Measurements from ENCODE around the gene LFNG.

The LFNG gene

DNA sequence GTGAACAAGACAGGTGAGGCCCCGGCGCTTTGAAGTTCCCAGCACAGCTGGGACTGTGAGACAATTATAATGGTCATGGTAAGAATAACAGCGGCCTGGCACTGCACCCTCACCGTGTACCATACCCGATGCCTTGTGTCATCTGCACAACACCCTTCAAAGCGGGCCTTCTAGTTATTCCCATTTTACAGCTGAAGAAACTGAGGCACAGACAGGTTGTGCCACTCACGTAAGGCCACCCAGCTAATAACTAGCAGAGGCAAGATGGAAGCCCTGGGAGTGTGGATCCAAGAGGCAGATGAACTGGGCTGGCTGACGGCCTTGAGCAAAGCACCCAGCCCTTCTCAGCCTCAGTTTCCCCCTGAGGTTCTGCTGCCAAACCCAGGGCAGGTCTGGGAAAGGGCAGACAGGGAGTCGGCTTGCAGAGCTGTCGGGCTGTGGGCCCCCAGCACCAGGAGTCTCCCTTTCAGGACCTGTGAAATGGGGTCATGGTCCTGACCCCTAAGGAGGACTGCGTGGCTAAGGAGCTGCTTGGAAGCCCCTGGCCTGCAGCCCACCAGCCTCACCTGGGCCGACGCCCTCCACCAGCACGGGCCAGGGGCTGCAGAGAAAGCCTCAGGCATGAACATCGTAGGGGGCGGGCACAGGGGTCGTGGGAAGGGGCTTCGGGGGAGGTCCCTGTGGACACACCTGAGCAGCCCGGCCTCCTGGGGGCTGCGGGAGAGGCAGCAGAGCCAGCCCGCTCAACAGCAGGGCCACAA is 15.3 kb upstream of the LFNG start:
- no peak for DNase-seq

DNA sequence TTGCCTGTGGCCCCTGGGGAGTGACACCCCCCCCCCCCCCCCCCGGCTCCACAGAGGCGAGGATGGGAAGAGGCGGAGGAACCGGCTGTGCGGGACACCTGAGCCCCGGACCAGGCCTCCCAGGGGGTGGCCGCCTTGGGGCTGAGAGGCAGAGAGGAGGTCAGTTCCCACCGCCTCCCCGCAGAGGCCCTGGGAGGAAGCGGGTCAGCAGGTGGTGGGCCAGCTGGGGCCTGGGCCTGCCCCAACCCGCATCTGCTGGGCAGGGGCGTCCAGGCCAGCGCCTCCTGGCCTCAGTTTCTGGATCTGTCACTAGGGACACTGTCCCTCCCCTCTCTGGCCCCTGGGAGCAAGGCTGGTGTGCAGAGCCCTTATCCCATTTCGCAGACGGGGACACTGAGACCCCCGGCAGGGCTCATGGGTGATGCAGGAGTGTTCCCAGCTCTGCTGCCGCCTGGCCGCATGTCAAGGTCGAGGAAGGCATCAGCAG is 14.6 kb upstream of the LFNG start:
- no peak for DNase-seq

DNA sequence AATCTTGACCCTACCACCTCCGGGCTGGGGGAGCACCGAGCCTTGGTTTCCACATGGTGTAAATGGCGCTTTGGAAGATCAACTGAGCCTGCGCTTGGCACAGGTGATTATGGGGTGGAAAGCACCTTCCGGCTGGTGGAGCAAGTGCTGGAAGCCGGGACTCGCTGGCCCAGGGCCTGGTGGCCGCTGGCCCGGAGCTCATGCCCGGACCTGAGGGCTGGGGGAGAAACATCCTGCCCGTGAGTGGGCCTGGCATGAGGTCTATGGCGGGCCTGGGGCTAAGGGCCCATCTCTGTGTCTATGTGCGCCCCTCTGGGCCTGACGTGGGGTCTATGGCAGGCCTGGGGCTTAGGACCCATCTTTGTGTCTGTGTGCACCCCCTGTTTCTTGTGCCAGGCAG is 14.2 kb upstream of the LFNG start:
- DNase-seq, result no peak

DNA sequence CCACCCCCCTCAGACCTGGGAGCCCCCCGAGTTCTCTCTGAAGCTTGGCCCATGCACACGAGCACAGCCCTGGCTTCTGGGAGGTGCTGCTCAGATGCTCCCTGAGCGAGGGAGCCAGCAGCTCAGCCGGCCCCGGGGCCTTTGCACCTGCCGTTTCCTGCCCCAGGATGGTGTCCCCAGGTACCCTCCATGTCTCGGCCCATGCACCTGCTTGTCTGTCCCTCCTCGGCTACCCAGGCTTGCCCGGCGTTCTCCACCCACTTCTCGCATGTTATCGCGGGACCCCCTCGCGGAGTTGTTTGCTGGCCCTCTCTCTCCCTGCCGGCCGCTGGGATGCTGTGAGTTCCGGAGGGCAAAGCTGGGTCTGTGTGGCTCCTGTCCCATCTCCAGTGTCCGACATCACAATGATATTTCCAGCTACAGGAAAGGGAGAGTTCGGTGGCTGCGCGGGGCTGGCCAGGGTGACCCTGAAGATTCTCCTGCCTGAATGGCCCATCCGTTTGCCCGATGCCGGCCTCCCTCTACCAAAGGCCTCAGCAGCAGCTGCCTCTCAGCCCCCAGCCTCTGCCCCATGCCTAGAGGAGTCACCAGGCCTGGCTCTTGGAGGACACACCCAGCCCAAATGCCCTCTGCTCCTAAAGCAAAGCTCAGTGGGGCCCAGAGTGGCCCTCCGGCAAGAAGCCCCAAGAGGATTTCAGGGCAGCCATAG is 12.2 kb upstream of the LFNG start:
- DNase-seq, result no peak

DNA sequence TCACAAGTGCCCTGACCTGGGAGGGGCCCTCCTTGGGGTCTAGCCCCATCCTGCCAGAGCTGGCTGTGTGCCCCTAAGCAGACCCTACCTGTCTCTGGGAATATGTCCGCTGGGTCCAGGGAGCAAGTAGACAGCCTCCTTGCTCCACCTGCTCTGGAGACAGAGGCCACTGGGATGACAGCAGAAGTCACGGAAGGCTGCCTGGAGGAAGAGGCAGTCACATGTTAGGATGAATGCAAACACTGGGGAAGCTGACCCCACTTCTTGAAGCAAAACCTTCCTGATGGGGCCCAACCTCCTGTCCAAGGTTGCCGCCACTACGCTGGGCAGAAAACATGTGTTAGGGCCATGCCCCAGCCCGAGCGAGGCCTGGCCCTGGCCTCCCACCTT is 11.7 kb upstream of the LFNG start:
- no peak for DNase-seq

DNA sequence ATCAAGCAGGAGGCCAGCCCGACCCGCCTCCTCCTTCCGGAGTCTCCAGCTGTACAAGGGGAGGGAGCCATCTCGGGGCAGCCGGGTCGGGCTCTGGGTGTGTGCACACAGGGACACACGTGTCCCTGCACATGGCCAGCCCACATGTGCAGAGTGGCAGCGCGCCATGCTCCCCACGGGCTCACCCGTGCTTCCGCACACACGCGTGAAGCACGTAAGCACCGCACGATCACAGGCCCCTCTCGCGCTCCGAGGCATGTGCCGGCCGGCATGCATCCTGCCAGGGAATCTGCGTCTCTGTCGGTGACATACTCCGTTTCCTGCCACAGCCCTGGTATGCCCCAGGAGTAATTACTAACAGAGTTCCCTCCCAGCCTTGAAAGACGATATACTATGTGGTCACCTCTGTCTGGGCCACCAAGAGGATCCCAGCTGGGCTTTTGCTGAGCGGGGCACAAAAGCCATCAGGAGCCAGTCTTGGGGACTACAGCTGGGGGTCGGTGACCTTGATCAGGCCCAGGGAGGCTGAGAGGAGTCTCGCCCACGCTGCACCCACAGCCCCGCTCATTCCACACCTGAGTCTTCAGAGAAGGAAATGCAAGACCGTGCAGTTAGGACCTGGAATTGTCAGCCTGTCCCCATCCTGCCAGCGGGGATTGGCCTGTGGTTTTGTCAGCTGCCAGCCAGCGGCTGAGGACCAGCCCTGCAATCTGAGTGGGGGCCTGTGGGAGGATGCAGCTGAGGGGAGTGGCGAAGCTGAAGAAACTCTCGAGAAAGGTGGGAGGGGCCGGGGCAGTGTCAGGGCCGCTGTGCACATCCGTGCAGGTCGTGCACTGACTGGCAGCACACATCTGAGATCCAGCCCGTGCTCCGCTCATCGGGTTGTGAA is 11.0 kb upstream of the LFNG start:
- no peak for DNase-seq

DNA sequence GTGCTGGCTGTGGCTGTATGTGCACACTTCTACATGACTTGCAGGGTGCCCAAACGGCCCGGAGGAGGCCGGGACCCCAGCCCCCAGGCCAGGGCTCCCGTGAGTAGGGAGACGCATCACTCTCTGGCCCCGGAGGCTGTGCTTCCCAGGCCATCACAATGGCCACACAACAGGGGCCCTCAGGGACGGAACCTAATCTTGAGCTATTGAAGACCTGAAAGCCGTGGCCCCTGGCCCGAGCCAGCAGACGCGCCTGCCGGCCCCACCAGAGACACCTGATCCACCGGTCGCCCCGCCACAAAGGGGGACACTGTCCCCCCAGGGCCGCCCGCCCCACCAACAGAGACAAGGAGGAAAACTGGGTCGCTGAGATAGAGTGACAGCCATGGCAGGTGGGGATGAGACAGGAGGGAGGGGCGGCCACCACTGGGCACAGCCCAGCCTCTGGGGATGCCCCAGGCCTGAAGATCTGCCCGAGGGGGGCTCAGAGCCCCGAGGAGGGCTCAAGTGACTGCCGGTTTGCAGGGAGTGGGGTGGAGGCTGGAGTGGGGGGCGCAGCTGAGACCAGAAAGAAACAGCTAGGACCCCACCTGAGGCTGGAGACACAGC is 10.2 kb upstream of the LFNG start:
- no peak for DNase-seq

DNA sequence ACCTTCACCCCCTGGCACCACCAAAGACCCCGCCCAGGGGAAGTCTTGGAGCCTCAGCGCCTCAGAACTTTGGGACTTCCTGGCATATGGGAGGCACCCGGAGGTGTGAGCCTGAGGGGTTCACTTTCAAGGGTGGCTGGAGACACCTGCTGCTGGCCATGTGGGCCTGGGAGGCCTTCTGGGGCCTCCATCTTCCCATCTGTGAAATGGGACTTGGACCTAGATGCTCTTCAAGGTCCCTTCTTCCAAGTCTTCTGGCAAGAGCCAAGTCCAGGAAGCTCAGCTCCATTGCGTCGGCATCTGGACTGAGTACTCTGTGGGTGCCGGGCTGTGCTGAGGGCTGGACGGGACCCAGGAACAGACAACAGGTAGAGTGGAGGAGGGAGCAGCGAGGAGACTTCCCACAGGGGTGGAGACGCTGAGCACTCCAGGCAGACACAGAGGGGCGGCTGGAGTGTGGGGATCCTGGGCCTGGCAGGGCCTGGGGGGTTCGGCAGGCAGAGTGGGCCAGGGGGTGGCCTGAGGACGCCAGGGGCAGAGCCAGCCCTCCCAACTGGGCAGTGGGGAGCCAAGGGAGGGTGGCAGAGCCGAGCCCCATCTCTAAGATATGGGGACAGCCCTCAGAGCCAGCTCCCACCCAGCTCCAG is 9.3 kb upstream of the LFNG start:
- DNase-seq, result no peak

DNA sequence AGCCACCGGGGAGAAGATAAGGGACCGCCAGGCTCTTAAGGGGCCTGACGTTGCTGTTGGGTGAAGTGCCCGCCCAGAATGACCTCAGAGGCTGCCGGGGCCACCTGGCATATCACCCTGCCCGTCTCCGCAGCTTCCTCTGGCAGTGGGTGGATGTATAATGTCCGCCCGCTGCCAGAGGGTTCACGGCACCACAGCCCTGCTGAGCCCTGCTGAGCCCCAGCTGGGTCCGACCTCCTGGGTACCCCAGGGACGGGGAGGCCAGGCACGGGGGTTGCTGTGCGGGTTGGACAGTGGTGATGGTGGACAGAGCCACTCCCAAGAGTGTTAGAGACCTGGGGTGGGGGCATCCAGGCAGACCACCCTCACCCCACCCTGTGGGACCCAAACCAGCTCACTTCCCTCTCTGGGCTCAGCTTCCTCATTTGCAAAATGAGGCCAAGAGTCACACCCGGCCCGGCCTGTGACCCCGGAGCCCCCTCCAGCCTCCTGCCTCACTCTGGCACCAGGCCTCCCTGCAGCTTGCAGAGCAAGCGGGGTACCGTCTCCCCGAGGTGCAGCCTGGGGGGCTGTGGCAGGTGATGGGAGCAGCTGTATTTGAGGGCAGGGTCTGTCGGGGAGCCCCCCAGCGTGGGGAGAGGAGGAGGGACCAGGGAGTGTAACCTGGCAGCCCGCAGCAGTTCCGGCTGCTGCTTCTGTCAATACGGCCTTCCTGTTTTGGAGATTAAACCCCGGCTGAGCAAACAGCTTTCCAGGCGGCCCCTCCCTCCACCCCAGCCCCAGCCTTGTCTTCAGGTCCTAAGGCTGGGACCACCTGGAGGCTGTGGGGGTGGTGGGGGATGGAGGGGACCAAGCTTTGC is 8.4 kb upstream of the LFNG start:
- no peak for DNase-seq

DNA sequence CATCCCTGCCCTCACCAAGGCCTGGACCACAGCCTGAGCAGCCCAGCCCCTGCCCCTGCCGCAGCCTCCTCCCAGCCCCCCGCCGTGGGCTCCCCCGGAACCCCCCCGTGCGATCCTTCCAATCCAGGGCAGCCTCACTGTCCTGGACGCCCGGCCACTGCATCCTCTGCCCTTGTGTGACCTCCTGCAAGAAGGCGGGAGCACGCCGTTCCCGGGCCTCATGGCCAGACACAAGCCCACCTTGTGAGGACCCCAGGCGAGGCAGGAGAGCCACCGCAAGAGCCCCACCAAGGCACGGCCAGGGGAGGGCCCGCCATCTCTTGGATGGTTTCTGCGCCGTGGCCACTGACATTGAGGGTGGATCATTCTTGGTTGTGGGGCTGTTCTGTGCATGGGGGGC is 7.8 kb upstream of the LFNG start:
- no peak for DNase-seq

DNA sequence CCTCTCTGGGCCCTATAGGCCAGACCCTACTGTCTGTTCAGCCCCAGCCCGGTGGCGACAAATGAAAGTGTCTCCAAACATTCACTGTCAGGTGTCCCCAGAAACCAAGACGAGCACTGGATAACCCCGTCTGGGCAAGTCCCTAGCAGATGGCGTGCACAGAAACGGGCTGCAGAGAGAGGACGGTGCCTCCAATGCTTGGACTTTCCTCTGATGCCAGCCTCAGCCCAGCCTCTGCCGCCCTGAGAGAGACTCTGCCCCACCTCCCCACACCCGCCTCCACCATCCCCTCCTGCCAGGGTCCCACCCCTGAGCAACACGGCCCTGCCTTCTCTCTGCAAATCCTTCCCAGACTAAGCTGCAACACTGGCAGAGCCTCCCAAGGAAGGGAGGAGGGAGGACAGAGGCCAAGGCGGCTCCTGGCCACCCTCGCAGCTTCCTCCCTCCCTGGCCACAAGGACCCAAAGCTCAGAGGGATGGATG is 7.4 kb upstream of the LFNG start:
- DNase-seq, result no peak

DNA sequence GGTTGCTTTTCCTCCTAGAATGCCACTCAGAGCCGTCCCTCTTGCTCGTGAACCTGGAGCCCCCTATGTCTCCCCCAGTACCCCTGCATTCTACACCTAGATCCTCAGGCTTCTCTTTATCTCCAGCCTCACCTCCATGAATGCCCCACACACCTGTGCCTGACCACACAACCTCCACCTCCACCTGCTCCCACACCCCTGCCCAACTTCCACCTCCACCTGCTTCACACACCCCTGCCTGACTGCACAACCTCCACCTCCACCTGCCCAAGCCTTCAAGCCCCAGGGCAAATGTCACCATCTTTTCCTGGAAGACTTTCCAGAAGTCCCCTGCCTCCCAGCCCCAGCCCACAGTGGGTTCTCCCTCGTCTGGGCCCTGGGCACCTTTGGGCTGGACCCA is 6.9 kb upstream of the LFNG start:
- no peak for DNase-seq

DNA sequence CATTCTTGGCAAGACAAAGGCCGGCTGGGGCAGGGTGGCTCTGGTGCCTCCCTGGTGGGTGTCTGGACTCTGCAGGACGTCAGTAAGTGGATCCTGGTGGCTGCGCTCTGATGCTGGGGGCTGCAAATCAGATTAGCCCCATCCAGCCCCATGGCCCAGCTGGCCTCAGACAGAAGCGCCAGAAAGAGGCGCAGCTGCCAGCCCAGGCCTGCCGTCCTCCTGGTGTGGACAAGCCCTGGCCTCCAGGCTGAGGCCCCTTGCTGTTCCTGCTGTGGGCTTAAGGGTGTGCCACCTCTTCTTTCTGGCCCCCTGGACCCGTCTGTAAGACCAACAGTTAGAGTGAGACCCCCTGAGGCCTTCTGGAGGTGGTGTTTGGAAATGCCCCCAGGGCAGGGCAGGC is 5.9 kb upstream of the LFNG start:
- no peak for DNase-seq

DNA sequence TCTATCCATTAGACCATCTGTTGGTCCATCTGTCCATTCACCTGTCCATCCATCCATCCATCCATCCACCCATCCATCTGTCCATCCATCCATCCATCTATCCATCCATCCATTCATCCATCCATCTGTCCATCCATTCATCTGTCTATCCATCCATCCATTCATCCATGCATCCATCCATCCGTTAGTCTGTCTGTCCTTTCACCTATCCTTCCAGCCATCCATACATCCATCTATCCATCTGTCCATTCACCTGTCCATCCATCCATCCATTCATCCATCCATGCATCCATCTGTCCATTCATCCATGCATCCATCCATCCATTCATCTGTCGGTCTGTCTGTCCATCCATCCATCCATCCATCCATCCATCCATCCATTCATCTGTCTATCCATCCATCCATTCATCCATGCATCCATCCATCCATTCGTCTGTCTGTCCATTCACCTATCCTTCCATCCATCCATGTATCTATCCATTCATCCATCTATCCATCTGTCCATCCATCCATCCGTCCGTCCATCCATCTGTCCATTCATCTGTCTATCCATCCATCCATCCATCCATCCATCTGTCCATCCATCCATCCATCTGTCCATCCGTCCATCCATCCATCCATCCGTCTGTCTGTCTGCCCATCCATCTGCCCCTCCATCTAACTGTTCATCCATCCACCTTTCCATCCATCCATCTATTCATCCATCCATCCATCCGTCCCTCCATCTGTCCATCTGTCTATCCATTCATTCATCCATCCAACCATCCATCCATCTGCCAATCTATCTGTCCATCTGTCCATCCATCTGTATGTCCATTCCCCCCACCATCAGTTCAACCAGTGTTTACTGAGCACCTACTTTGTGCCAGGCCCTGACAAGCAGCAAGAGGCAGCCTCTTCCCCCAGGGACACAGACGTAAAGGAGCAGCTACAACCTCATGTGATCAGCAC is 4.8 kb upstream of the LFNG start:
- DNase-seq, result no peak

DNA sequence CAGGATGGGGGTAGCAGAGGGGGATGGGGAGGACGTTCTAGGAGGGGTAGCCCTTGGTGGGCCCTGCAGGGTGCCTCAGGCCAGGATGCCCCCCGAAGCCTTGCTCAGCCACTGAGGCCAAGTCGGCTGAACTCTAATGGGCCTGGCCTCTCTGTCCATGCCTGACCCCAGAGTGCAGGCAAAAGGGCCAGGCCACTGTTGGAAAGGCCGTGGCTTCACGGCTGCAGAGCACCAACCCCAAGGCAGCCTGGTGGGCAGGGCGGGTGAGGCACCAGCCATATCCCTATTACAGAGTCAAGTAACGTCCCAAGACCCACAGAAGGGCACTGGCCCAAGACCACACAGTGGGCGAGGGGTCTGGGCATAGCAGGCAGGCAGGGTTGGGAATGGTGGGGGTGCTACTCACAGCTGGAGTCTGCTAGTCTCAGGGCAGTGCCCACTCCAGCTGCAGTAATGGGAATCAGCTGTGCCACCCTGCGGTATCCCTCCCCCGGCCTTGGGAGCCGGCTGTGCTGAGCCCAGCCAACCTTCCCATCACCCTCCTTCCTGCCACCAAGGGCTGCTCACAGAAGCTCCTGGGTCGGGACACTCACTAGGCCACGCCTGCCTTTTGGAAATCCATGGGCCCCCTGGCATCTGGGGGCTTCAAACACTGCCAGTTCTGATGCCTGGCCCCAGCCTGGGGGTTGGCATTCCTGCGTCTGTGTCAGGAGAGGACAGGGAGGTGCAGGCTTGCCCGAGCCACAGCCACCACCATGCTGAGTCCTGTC is 4.0 kb upstream of the LFNG start:
- no peak for DNase-seq

DNA sequence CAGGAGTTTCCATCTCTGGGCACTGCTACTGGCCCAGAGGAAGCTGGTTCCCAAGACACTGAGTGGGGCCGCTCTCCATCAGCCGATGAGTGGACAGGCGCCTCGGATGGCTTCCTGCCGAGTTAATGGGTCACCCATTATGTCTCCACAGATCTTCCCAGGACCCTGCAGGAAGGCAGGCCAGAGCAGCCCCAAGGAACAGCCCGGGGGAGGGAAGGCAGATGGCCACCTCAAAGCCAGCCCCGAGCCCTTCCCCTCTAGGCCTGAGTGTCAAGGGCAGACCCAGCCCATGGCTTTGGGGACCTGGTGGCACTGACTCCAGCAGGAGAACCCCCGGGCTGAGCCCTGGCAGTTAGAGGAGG is 3.4 kb upstream of the LFNG start:
- no peak for DNase-seq

DNA sequence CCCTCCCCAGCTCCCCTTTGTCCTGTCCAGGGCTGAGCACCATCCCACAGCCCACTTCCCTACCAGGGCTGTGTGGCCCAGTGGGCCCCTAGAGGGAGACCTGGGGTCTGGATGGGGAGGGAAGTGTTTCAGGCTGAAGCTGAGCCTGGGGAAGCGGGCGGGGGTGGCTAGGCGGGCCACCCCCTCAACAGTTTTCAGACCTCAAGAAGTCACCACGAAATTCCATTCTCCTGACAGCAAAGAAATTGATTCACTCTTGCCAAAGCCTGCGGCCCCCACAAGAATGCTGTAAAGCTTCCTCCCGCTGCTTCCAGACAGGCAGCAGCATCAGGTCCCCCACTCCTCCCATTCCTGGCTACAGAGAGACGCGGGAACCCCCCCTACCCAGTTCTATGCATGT is 2.5 kb upstream of the LFNG start:
- no peak for DNase-seq

DNA sequence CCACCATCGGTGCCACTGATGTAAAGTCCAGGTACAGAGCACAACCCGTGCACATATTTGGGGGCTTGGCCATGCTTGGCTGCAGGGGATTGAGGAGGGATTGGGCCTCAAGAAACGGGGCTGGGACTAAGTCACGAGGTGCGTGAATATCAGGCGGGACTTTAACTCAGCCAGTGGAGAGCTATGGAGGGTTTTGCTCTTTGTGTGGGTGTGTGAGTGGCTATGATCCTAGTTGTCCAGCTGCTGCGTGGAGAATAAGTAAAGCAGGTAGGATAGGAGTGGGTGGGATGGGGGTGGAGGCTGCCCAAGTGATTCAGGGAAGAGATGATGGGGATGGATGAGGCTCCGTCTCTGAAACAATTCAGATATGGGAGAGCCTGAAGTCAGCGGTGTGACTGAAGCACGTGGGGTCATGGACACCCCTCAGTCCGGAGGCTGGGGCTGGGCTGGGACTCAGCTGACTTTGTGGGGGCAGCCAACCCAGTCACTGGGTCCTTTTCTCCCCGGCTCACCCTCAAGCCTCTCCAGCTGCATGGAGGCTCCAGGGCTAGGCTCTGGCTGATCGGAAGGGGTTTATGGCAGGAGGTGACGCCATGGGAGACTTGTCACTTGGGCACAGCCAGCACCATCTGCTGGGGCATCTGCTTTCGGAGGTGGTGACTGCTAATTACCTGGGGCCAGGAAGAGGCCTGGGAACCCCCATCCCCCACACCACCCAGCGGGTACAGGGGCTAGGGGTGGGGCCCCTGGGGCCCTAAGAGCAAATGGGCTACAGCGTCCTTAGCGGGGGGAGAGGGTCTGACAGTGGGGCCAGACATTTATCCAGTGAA is 1.7 kb upstream of the LFNG start:
- no peak for DNase-seq

DNA sequence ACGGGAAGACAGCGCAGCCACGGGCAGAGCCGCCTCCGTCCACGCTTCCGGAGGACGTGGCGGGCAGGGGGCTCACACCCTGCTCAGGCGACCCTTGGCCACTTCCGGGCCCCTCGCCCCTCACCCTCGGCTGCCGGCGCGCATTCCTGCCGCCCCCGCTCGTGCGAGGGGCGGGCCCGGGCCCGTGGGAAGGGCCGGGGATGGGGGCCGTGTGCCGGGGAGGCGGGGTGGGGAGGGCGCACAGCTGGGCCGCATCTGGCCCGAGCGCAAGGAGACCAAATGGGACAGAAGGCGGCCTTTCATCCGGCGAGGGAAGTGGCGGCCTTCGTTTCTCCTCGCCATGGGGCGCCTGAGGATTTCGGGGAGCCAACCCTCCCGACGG is 846 bp upstream of the LFNG start:
- no peak for DNase-seq

All from NCI-H526 treated with DMSO at 0.1 percent for 48 hours (cell line).